ENCODE results near the gene GNAO1. TPM values are rescaled to one million over a fixed set of nuclear protein-coding genes. Genes with fewer than 3 reads are reported as not detected.

The GNAO1 gene
- total RNA-seq, 1 donor from 2014 or later: not detected

DNA sequence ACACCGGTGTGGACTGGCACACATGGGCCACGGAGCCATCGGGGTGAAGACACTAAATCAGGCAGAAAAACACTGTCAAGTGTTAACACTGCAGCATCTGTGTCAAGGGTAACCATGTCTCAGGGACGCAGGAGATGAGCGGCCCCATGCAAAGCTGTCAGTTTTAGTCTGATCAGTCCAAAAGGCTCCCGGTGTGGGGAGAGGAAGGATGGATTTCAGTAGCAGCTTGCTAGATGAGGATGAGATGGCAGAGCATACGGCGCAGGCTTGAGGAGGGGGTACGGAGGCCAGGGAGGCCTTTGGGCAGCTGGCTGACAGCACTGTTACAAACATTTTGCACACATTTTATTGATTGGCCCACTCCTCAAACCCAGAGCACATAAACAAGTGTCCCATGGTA, 98.1 kb downstream of the GNAO1 start:
- no peak for DNase-seq (ENCODE audit: low read depth, low spot score)

GRCh38 chr16:56289862-56290261, 98.6 kb downstream of the GNAO1 start:
- DNase-seq (ENCODE audit: low read depth, low spot score): no peak

DNA sequence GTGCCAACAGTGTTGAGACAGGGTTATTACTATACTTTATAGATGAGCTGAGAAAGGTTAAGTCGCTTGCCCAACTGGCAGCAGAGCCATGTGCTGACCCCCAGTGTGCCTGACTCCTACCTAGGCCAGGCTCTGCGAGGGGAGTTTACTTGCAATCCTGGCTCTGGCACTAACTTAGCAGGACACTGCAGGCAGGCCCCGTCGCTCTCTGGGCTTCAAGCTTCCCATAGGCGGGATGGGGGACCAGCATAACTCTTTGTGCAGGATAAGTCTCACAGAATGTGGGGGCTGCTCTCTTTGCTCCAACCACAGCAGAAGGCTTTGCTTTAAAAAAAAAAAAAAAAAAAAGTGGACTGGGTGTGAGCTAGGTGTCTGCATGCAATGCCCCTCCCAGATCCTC, 102.7 kb downstream of the GNAO1 start:
- DNase-seq (ENCODE audit: low read depth, low spot score): no peak

GRCh38 chr16:56294579-56294978, 103.3 kb downstream of the GNAO1 start:
- no peak for DNase-seq (ENCODE audit: low read depth, low spot score)

DNA sequence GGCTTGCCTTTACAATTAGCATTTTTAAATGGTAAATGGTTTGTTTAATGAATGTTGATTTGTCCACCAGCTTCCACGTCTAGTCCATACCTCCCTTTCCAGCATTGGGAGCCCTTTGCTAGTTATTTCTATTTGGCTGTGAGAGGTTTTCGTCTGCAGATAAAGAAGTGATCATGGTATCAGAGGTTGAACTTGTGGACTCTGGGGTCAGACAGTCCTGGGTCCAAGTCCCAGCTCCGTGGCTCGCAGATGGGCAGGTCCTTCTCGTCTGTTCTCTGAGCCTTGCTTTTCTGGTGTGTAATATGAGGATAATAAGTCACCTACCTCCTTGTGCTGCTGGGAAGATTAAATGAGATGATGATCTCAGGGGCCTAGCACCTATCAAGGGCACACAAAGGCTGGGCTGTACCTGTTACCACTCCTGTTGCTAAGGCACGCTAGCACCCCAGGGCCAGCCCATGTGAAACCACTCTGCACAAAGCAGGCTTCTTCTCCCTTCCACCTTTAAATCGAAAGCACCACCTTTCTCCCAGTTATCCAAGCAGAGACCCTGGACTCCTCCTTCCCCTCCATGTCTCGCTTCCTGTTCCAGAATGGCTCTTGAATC, 103.9 kb downstream of the GNAO1 start:
- no peak for DNase-seq (ENCODE audit: low read depth, low spot score)

DNA sequence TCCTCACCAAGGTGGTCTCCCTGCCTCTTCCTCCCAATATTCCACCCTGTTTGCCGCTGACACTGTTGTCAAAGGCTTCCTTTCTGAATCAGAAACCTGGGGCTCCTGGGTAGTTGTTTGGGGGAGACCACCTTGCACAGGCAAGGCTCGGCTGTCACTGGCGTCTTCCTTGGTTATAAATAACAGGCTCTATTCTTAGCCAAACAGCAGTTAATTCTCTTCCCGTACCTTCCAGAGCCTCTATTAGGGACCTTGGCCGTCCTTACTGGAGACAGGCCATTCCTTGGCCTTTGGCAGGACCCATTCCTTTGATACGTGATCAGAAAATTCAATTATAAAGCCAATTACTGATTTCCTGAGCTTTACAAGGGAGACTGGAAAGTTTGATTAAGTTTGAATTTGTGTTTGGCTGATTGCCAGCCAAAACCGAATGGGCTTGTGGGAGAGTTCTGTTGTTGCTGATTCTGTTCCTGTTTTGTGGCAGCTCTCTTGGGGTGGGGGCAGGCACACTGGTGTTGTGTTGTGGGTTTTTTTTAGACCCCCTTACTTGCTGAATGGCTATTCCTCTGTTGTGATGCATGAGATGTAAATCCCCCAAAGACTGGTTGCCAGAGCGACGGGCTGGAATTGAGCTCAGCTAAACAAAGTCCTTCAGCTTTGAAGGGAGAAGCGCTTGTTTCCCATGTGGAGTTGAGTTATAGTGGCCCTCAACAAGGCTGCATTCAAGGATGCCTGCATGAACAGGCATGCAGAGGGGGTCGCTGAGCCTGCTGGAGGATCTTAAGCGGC, 104.6 kb downstream of the GNAO1 start:
- DNase-seq (ENCODE audit: low read depth, low spot score): no peak

DNA sequence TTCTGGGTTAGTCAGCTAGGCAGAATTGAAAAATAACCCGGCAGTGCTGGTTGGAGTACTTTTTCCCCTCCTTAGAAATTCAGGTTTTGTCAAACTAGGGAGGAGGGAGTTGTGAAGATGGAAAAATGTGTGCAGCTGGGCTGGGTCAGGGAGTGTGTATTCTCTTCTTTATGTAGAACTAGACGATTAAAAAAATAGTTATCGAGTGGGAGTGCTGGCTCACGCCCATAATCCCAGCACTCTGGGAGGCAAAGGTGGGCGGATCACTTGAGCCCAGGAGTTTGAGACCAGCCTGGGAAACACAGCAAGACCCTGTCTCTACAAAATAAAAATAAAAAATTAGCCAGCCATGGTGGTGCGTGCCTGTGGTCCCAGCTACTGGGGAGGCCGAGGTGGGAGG, 106.4 kb downstream of the GNAO1 start:
- DNase-seq (ENCODE audit: low read depth, low spot score): no peak

DNA sequence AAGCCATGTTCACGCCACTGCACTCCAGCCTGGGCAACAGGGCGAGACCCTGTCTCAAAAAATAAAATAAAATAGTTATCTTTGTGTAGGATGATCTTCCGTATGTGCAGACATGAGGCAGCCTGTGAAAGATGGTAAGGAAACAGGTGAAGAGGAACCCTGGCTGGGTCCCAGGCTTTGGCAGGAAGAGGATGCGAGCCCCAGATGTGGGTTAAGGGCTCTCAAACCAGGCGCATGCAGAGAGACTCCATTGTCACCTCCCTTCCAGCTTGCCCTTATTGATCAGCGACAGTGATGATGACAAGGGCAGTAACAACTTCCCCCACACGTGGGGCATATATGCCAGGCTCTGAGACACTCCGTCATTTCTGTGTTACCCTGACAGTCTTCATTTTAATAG, 106.8 kb downstream of the GNAO1 start:
- DNase-seq (ENCODE audit: low read depth, low spot score): no peak

DNA sequence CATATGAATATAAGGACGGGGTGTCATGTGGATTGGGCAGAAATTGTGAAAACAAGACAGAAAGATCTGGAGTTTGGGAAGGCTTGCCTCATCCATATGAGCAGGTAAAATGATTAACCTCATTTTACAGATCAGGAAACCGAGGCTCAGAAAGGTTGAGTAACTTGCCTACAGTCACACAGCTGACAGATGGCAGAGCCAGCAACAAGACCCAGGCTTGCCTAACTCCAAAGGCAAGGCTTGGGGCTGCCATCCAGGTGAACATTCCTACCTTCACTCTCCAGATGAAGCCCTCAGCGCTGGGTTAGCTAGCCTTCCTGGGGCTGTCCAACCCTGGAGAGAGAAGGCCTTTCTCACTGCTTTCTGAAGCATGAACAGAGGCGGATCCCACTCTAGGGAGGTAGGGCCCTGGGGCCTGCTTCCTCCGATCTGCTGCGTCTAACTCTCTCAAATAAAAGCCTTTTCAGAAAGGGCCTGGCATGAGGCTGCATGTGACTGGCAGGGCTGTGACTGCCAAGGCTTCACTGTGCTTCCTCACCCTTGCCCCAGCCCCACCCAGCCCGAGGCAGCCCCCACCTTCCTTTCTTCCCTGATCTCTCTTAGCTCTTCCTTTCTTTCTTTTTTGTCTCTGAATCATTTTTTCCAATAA, 107.8 kb downstream of the GNAO1 start:
- no peak for DNase-seq (ENCODE audit: low read depth, low spot score)

DNA sequence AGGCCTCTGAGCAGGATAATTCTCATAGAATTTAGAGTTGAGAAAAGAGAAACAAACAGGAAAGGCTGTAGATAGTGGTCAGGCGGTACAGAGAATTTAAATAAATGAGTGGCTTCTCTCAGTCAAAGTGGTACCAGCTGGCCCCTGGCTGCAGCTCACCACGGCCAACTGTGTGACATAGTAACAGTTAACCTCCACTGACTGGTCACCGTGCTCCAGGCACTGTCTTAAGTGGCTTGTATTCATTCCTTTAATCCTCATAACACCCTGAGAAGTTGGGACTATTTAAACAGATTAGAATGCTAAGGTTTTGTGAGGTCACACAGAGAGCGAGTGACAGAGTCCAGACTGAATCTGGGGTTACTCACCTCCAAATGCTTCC, 108.9 kb downstream of the GNAO1 start:
- no peak for DNase-seq (ENCODE audit: low read depth, low spot score)

DNA sequence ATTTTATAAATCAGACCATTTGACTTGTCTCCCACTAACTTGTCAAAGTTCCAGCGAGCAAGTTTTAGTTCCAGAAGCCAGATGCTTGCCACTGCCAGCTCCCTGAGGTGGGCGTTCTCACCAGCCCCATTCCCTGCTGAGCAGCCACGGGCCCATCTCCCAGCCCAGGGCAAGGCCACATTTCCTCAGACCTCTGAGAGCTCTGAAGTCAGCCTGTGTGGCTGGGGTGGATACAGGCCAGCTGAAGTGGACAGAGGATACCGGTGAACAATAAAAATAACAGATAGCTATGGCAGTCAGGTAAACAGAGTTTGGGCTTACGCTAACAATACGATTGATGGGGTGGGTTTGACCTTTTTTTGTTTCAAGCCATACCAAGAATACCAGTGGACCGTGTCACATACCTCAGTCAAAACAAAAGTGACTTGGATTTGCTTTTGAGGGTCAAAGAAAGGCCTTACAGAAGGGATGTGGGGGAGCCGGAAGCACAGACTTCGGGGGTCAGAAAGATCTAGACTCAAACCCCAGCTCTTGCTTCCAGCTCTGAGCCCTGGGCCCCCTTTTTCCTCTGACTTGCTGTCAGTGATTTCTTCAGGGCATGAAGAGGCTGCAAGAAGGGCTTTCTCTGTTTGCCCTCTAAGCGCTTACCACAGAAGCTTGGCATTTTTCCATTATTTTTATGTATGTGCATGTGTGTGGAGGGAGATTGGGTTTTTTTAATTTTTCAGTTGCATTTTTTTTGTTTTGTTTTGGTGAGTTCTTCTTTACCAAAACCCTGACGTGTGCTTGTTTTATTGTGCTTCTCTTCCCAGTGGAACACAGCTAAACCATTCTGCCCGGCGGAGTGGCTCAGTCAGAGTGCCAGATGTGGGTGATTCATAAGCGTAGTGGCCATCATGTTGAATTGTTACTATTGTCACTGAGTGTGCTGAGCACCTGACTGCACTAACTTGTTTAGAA, 109.9 kb downstream of the GNAO1 start:
- DNase-seq (ENCODE audit: low read depth, low spot score): no peak

GRCh38 chr16:56302506-56302905, 111.2 kb downstream of the GNAO1 start:
- DNase-seq (ENCODE audit: low read depth, low spot score): no peak

DNA sequence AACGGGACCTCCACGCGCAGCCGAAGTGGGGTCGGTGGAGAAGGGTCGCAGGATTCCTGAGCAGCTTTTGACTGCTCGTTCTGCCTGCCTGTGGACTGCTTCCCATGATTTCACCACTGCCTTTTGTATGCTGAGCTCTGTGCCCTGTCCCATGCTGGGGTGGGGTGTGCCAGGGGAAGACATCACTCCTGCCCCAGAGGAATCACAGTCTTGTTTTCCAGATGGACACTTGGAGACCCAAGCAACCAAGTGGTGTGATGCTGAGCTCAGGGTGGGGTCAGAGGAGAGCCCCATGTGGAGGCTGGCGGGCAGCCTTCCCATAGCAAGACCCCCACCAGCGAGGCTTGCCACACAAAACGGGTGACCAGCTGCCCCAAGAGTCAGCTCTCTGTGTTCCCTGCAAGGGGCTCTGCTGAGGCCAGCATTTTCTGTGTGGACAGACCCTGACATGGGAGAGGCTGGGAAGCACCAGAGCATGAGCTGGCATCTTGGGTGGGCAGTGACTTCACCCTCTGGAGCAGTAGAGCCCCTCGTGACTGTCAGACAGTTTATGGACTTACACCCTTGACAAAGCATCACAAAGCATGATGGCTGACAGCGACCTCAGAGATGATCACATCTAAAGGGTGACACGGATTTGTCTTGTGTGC, 111.9 kb downstream of the GNAO1 start:
- no peak for DNase-seq (ENCODE audit: low read depth, low spot score)

- DNase-seq (ENCODE audit: low read depth, low spot score): no peak
Observed at GRCh38 chr16:56303880-56304279, 112.6 kb downstream of the GNAO1 start.

GRCh38 chr16:56305956-56306565, 114.8 kb downstream of the GNAO1 start:
- no peak for DNase-seq (ENCODE audit: low read depth, low spot score)

GRCh38 chr16:56306690-56307533, 115.6 kb downstream of the GNAO1 start:
- DNase-seq (ENCODE audit: low read depth, low spot score): no peak

DNA sequence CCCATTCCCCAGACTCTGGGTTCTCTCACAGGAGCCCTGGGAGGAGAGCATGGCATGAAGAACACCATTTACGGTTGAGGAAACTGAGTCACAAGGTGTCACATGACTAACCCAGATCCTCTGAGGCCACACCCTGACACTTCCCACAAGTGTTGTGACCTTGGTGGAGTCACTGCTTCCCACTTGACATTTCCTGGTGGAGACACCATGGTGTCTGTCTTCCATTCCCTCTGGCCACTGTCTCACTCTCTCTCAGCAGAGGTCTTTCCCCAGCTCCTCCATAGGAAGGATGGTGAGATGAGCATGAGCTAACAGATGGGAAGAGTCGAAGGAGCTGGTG, 116.2 kb downstream of the GNAO1 start:
- no peak for DNase-seq (ENCODE audit: low read depth, low spot score)

DNA sequence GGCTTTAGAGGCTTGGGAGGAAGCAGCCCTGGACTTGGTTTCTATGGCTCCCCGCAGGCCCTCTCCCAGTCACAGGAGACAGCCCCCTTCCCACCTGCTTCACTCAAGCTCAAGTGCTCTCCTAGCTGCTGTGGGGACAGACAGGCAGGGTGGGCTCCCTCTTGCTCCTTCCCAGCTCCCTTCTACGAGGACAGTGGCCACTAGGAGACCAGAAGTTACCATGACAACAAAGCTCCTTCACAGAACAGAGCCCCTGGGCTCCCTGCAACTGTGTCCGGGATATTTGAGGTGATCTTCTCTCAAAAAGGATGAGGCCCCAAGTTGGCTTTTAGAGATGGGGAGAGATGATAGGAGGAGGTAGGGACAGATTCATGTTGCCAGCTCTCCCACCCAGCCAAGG, 117.7 kb downstream of the GNAO1 start:
- no peak for DNase-seq (ENCODE audit: low read depth, low spot score)

DNA sequence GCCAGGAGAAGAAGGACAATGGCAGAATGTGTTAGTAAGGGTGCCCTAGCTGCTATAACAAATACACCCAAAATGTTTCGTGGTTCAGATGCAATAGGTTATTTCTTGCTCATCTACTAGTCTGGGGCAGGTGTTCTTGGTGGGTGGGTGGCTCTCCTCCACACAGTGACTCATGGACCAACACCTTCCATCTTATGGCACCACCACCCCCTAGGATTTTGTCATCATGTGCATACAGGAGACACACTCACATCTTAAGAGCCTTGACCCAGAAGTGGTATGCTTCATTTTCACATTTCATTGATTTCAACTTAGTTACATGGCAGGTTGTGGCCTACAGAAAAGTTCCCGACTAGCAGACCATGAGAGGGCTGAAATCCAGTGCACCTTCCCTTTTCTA, 119.4 kb downstream of the GNAO1 start:
- no peak for DNase-seq (ENCODE audit: low read depth, low spot score)
